ENCODE data around the gene GIT1. TPM values are rescaled to one million over a fixed set of nuclear protein-coding genes. Genes with fewer than 3 reads are reported as not detected.

GIT1 gene
- total and polyA plus RNA-seq, 12 donors: 13.7 to 51.6 (median 31.7) TPM

GRCh38 chr17:29610395-29610794, 20.9 kb upstream of the GIT1 start:
- no peak overlapping the region for H3K27ac ChIP-seq
- no peak overlapping the region for H3K4me3 ChIP-seq
- H3K36me3 ChIP-seq (replicated peaks in 1 of 2): no peaks in the 10 kb centered on the region
- WGBS, 4 donors: 64 to 82% (median 77%) methylated on average over 3 of the region's 3 CpGs
- intact Hi-C loops (cut with DNase I): loop anchor here in 1 of 2 donors (5.0 kb wide), 1 partner anchor 33 kb away; no protein-coding TSS in a partner anchor
- H3K27me3 ChIP-seq: no peaks in the 10 kb centered on the region
- no peak for DNase-seq
- no peaks in the 10 kb centered on the region for H3K9me3 ChIP-seq (replicated peaks in 1 of 3)
- H3K4me1 ChIP-seq (replicated peaks in 1 of 2): peaks cover 11 to 23% of the 10 kb centered on the region in 2 donors
- TF ChIP-seq POLR2A (IDR thresholded peaks at IDR 0.05): no peak
- TF ChIP-seq CTCF (IDR thresholded peaks at IDR 0.05): no peak

GRCh38 chr17:29608986-29609385, 19.5 kb upstream of the GIT1 start:
- TF ChIP-seq CTCF (IDR thresholded peaks at IDR 0.05): no peak
- no peak for TF ChIP-seq POLR2A (IDR thresholded peaks at IDR 0.05)
- H3K4me1 ChIP-seq (replicated peaks in 1 of 2): peaks cover 10 to 13% of the 10 kb centered on the region in 2 donors
- 84 to 97% (median 94%) methylated on average over 3 to 15 of the region's 15 CpGs for WGBS, 4 donors
- no peak overlapping the region for H3K27ac ChIP-seq
- intact Hi-C loops (cut with DNase I): no loop called here
- H3K9me3 ChIP-seq (replicated peaks in 1 of 3): no peaks in the 10 kb centered on the region
- peak in 1 of 7 donors; percentile 11 for DNase-seq
- H3K36me3 ChIP-seq (replicated peaks in 1 of 2): no peaks in the 10 kb centered on the region
- H3K27me3 ChIP-seq: no peaks in the 10 kb centered on the region
- H3K4me3 ChIP-seq: no peak overlapping the region

GRCh38 chr17:29607557-29608195, 18.2 kb upstream of the GIT1 start:
- Histone ChIP-seq H3K9me3 (replicated peaks in 1 of 3) (no peaks in the 10 kb centered on the region), H3K4me1 (replicated peaks in 1 of 2) (peaks cover 0 to under 1% of the 10 kb centered on the region in 2 donors), H3K36me3 (replicated peaks in 1 of 2) (no peaks in the 10 kb centered on the region), H3K27me3 (no peaks in the 10 kb centered on the region), H3K4me3 (no peak overlapping the region), H3K27ac (no peak overlapping the region)
- no peak for TF ChIP-seq CTCF (IDR thresholded peaks at IDR 0.05)
- no peak for TF ChIP-seq POLR2A (IDR thresholded peaks at IDR 0.05)
- WGBS, 4 donors: 90 to 95% (median 92%) methylated on average over 2 to 29 of the region's 29 CpGs
- DNase-seq: peak in 1 of 7 donors; percentile 10
- intact Hi-C loops (cut with DNase I): no loop called here

GRCh38 chr17:29603109-29603674, 13.7 kb upstream of the GIT1 start:
- Histone ChIP-seq H3K4me3 (no peak overlapping the region), H3K9me3 (replicated peaks in 1 of 3) (no peaks in the 10 kb centered on the region), H3K27me3 (no peaks in the 10 kb centered on the region), H3K36me3 (replicated peaks in 1 of 2) (no peaks in the 10 kb centered on the region), H3K27ac (no peak overlapping the region), H3K4me1 (replicated peaks in 1 of 2) (no peaks in the 10 kb centered on the region)
- TF ChIP-seq CTCF (IDR thresholded peaks at IDR 0.05): no peak
- no peak for TF ChIP-seq POLR2A (IDR thresholded peaks at IDR 0.05)
- 92 to 96% (median 94%) methylated on average over 6 of the region's 6 CpGs for WGBS, 4 donors
- DNase-seq: no peak
- intact Hi-C loops (cut with DNase I): no loop called here

All from adrenal gland (tissue), 12 donors.